ENCODE measurements around the gene ARHGAP25. TPM values are rescaled to one million over a fixed set of nuclear protein-coding genes. Genes with fewer than 3 reads are reported as not detected.

Gene ARHGAP25
- total and polyA plus RNA-seq, 7 donors = 1.1 to 4.8 (median 1.9) TPM

- intact Hi-C loops (cut with DNase I) = no loop called here
- ATAC-seq (no peak), DNase-seq (no peak)
- 69 to 78% (median 77%) methylated on average over 4 of the region's 4 CpGs for WGBS, 3 donors
- Histone ChIP-seq H3K27ac (no peak overlapping the region), H3K4me3 (no peak overlapping the region), H3K27me3 (ENCODE audit: insufficient read depth in 3 of 3, low read length in 2 of 3) (no peaks in the 10 kb centered on the region), H3K9me3 (no peaks in the 10 kb centered on the region), H3K4me1 (no peaks in the 10 kb centered on the region), H3K36me3 (ENCODE audit: insufficient read depth in 1 of 2, low read depth in 1 of 2) (peaks cover 0 to 10% of the 10 kb centered on the region in 2 donors)
- no peak for TF ChIP-seq CTCF (IDR thresholded peaks at IDR 0.05)
Observed at GRCh38 chr2:68787356-68787755, 52.7 kb downstream of the ARHGAP25 start.

DNA sequence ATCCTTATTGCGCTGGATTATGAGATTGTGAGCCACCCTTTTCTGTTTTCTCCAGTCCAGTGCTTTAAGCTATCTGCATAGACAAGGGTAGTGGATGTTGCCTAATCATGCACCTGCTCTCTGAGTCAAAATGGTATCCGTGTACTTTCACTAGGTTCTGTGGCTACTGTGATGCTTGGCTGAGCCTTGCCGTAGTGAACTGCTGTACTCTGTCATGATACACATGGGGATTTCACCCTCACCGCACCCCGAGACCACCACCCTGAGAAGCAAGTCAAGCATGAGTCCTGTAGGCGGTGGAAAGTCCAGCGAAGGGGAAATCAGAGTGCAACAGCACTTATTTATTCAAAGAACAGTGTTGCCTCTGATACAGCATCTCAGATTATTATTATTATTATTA lies 55.0 kb downstream of the ARHGAP25 start:
- ATAC-seq (no peak), DNase-seq (no peak)
- H3K4me3 ChIP-seq = no peak overlapping the region
- 86 to 94% (median 89%) methylated on average over 7 of the region's 7 CpGs for WGBS, 3 donors
- no peak for TF ChIP-seq CTCF (IDR thresholded peaks at IDR 0.05)
- no peak overlapping the region for H3K27ac ChIP-seq
- H3K4me1 ChIP-seq = no peaks in the 10 kb centered on the region
- intact Hi-C loops (cut with DNase I) = no loop called here
- no peaks in the 10 kb centered on the region for H3K9me3 ChIP-seq
- peaks cover 0 to 10% of the 10 kb centered on the region in 2 donors for H3K36me3 ChIP-seq (ENCODE audit: insufficient read depth in 1 of 2, low read depth in 1 of 2)
- no peaks in the 10 kb centered on the region for H3K27me3 ChIP-seq (ENCODE audit: insufficient read depth in 3 of 3, low read length in 2 of 3)

DNA sequence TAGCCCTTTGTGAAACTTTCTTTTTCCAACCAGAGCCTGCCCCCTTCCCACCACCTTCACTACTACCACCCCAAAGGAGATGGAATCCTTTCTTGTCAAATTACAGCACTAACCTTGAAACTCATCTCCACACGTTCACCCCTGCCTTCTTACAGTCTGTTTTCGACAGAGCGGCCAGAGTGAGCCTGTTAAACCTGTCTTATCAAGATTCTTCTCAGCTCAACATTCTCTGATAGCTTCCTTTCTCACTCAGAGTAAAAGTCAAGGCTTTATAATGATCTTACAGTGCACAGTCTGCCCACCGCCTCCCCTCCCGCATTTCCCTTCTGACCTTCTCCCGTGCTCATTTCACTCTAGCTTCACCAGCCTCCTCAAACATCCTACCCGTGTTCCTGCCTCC lies 56.0 kb downstream of the ARHGAP25 start:
- Histone ChIP-seq H3K4me3 (no peak overlapping the region), H3K9me3 (no peaks in the 10 kb centered on the region), H3K27ac (no peak overlapping the region), H3K27me3 (ENCODE audit: insufficient read depth in 3 of 3, low read length in 2 of 3) (no peaks in the 10 kb centered on the region), H3K36me3 (ENCODE audit: insufficient read depth in 1 of 2, low read depth in 1 of 2) (peaks cover 0 to 10% of the 10 kb centered on the region in 2 donors), H3K4me1 (no peaks in the 10 kb centered on the region)
- ATAC-seq (no peak), DNase-seq (no peak)
- 71 to 80% (median 79%) methylated on average over 7 of the region's 7 CpGs for WGBS, 3 donors
- intact Hi-C loops (cut with DNase I) = no loop called here
- TF ChIP-seq CTCF (IDR thresholded peaks at IDR 0.05) = no peak

DNA sequence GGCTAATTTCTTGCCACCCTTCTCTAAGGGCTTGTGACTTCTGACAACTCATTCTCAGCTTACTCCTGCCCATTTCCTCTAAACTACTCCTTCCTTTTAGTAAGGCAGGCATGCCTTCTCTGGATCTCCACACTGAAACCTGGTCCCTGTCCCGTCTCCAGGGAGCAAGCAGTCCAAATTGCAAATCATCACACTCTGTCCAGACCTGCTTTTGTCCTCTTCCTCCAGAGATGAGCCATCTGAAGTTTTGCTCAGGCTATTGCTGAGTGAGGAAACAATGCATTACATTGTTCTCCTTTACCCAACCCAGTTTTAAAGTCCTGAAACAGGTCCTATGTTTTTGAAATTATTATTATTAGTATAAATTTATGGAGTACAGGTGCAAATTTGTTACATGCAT lies 57.3 kb downstream of the ARHGAP25 start:
- Histone ChIP-seq H3K9me3 (no peaks in the 10 kb centered on the region), H3K36me3 (ENCODE audit: insufficient read depth in 1 of 2, low read depth in 1 of 2) (no peaks in the 10 kb centered on the region), H3K27me3 (ENCODE audit: insufficient read depth in 3 of 3, low read length in 2 of 3) (no peaks in the 10 kb centered on the region), H3K27ac (no peak overlapping the region), H3K4me3 (no peak overlapping the region), H3K4me1 (no peaks in the 10 kb centered on the region)
- no peak for ATAC-seq
- intact Hi-C loops (cut with DNase I) = no loop called here
- 24 to 42% (median 39%) methylated on average over 1 of the region's 1 CpG for WGBS, 3 donors
- no peak for DNase-seq
- TF ChIP-seq CTCF (IDR thresholded peaks at IDR 0.05) = no peak

DNA sequence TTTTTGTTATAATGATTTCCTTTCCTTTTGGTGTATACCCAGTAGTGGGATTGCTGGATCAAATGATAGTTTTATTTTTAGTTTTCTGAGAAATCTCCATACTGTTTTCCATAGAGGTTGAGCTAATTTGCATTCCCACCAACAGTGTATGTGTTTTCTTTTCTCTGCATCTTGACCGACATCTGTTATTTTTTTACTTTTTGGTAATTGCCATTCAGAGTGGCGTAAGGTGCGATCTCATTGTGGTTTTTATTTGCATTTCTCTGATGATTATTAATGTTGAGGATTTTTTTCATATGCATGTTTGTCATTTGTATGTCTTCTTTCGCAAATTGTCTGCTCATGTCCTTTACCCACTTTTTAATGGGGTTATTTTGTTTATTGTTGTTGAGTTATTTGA lies 58.1 kb downstream of the ARHGAP25 start:
- TF ChIP-seq CTCF (IDR thresholded peaks at IDR 0.05) = no peak
- Histone ChIP-seq H3K4me1 (no peaks in the 10 kb centered on the region), H3K9me3 (no peaks in the 10 kb centered on the region), H3K36me3 (ENCODE audit: insufficient read depth in 1 of 2, low read depth in 1 of 2) (no peaks in the 10 kb centered on the region), H3K27me3 (ENCODE audit: insufficient read depth in 3 of 3, low read length in 2 of 3) (no peaks in the 10 kb centered on the region), H3K4me3 (no peak overlapping the region), H3K27ac (no peak overlapping the region)
- WGBS, 3 donors = 96 to 98% (median 98%) methylated on average over 4 of the region's 4 CpGs
- no peak for DNase-seq
- no peak for ATAC-seq
- intact Hi-C loops (cut with DNase I) = no loop called here
